ENCODE results near the gene AMTN. TPM values are rescaled to one million over a fixed set of nuclear protein-coding genes. Genes with fewer than 3 reads are reported as not detected.
"Not testable (repeated sequence)": the region's sequence is repeated elsewhere in the genome, so short reads cannot be mapped to it uniquely, and the experiment has no call there.

AMTN gene, protein sequence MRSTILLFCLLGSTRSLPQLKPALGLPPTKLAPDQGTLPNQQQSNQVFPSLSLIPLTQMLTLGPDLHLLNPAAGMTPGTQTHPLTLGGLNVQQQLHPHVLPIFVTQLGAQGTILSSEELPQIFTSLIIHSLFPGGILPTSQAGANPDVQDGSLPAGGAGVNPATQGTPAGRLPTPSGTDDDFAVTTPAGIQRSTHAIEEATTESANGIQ
- not detected for polyA plus RNA-seq (2013)

DNA sequence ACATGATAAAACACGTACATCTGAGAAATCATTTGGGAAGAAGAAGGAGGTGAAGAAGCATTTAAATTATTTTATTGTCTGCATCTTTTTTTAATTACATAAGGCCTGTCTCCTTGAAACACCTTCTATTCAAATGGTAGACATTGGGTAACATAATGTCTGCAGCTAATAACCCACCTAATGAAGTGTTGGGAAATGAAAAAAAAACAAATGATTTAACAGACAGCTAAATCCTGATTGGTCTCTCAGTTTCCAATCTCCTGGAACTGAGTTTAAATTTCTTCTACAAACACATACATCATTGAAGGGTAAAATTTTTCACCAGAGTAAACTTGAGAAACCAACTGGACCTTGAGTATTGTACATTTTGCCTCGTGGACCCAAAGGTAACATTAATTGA is at the start of gene AMTN:
Gene AMTN, plus strand, starts transcription at position 301 of the 400 bp plus-strand sequence. CDS start 209 bp downstream, outside the sequence.
- Histone ChIP-seq H3K27ac (ENCODE audit: insufficient read depth in 1 of 2, low read depth in 1 of 2, low read length in 2 of 2, poor library complexity in 1 of 2, severe bottlenecking in 2 of 2) (no peak within 1 kb of the TSS), H3K9me3 (ENCODE audit: control extremely low read depth in 1 of 5, control insufficient read depth in 4 of 5, insufficient read depth in 2 of 5, low read depth in 1 of 5, low read length in 4 of 5) (no peaks in the 10 kb centered on the region), H3K36me3 (ENCODE audit: control insufficient read depth in 4 of 4, insufficient read depth in 4 of 4, low read length in 3 of 4) (no peaks in the 10 kb centered on the region), H3K27me3 (replicated peaks in 2 of 5; ENCODE audit: control insufficient read depth in 4 of 5, insufficient read depth in 5 of 5, low read length in 4 of 5) (peaks cover 0 to 2% (median 0%) of the 10 kb centered on the region in 5 experiments), H3K4me3 (ENCODE audit: control insufficient read depth in 1 of 7, extremely low read depth in 1 of 7, insufficient read depth in 4 of 7, low read depth in 2 of 7, low read length in 6 of 7) (no peak within 1 kb of the TSS), H3K4me1 (ENCODE audit: control extremely low read depth in 1 of 4, control insufficient read depth in 4 of 4, insufficient read depth in 4 of 4, low read length in 3 of 4) (no peaks in the 10 kb centered on the region)
- WGBS (ENCODE audit: insufficient coverage) = no CpG with 5 or more reads among the region's 2 CpGs
- DNase-seq = no peak
- CTCF ChIA-PET = no interaction called here
- POLR2A ChIA-PET = no interaction called here

DNA sequence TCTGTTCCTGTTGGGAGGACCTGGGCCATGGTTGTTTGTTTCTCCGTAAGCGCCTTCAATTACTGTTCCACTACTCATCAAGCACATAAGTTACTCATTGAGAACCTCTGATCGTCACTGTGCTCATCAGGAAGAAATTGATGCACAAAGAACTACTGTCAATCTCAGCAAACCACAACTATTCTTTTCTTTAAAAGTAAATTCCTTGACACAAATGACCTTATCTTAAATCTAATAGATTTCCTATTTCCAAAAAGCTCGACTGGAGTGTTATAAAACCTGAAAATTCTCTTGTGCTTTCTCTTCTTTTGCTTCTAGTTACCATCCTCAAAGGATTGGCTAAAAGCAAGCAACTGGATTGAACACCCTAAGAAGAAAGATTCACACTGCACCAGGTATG is 46.5 kb upstream of the AMTN start, which contains the start of gene MUC7:
Gene MUC7, plus strand, starts transcription at position 301 of the 400 bp plus-strand sequence. CDS start 1,825 bp downstream, outside the sequence.
- Histone ChIP-seq H3K27ac (ENCODE audit: insufficient read depth in 1 of 2, low read depth in 1 of 2, low read length in 2 of 2, poor library complexity in 1 of 2, severe bottlenecking in 2 of 2) (no peak within 1 kb of the TSS), H3K9me3 (ENCODE audit: control extremely low read depth in 1 of 5, control insufficient read depth in 4 of 5, insufficient read depth in 2 of 5, low read depth in 1 of 5, low read length in 4 of 5) (no peaks in the 10 kb centered on the region), H3K4me3 (ENCODE audit: control insufficient read depth in 1 of 7, extremely low read depth in 1 of 7, insufficient read depth in 4 of 7, low read depth in 2 of 7, low read length in 6 of 7) (no peak within 1 kb of the TSS), H3K36me3 (ENCODE audit: control insufficient read depth in 4 of 4, insufficient read depth in 4 of 4, low read length in 3 of 4) (no peaks in the 10 kb centered on the region), H3K27me3 (replicated peaks in 2 of 5; ENCODE audit: control insufficient read depth in 4 of 5, insufficient read depth in 5 of 5, low read length in 4 of 5) (no peaks in the 10 kb centered on the region), H3K4me1 (ENCODE audit: control extremely low read depth in 1 of 4, control insufficient read depth in 4 of 4, insufficient read depth in 4 of 4, low read length in 3 of 4) (no peaks in the 10 kb centered on the region)
- POLR2A ChIA-PET = no interaction called here
- 83% methylated on average over 3 of the region's 4 CpGs for WGBS (ENCODE audit: insufficient coverage)
- DNase-seq = no peak
- CTCF ChIA-PET = no interaction called here

DNA sequence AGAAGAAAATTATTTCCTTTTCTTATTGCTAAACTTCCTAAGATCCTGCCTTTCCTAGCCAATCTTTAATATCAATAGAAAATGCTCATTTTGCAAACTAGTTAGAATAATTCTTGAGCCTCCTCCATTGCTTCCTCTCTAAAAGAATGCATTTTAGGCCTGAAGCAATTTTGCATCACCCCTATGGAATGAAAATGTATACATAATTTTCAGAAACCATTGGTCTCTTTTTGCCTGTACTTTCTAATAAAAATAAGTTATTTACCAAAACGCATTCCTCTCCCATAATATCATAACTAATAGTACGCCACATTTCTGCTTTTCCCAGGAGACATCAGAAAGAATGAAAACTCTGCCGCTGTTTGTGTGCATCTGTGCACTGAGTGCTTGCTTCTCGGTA is 44.7 kb upstream of the AMTN start:
- H3K4me1 ChIP-seq (ENCODE audit: control extremely low read depth in 1 of 4, control insufficient read depth in 4 of 4, insufficient read depth in 4 of 4, low read length in 3 of 4) = no peaks in the 10 kb centered on the region
- no peaks in the 10 kb centered on the region for H3K36me3 ChIP-seq (ENCODE audit: control insufficient read depth in 4 of 4, insufficient read depth in 4 of 4, low read length in 3 of 4)
- H3K27me3 ChIP-seq (replicated peaks in 2 of 5; ENCODE audit: control insufficient read depth in 4 of 5, insufficient read depth in 5 of 5, low read length in 4 of 5) = no peaks in the 10 kb centered on the region
- WGBS (ENCODE audit: insufficient coverage) = 100% methylated on average over 2 of the region's 4 CpGs
- H3K9me3 ChIP-seq (ENCODE audit: control extremely low read depth in 1 of 5, control insufficient read depth in 4 of 5, insufficient read depth in 2 of 5, low read depth in 1 of 5, low read length in 4 of 5) = no peaks in the 10 kb centered on the region
- H3K4me3 ChIP-seq (ENCODE audit: control insufficient read depth in 1 of 7, extremely low read depth in 1 of 7, insufficient read depth in 4 of 7, low read depth in 2 of 7, low read length in 6 of 7) = no peak overlapping the region
- DNase-seq = no peak
- ChIA-PET POLR2A (no interaction called here), CTCF (no interaction called here)
- H3K27ac ChIP-seq (ENCODE audit: insufficient read depth in 1 of 2, low read depth in 1 of 2, low read length in 2 of 2, poor library complexity in 1 of 2, severe bottlenecking in 2 of 2) = no peak overlapping the region

DNA sequence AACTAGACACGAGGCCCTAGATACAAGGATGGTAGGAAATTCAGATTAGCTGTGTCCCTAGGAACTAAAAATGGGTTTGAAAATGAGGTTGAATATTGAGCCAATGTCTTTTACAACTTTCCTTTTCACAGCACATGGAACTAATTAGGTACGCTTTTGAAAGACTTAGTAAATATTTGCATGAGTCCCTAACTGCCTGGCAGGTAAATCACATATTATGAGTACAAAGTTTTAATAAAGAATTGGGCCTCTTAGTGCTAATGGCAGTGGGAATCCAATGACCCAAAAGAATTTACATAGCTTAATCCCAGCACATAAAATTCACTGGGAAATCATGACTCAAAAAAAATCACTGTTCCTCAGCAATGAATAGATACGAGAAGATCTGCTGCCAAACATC is 29.6 kb upstream of the AMTN start:
- no peak overlapping the region for H3K27ac ChIP-seq (ENCODE audit: insufficient read depth in 1 of 2, low read depth in 1 of 2, low read length in 2 of 2, poor library complexity in 1 of 2, severe bottlenecking in 2 of 2)
- CTCF ChIA-PET = no interaction called here
- no peaks in the 10 kb centered on the region for H3K36me3 ChIP-seq (ENCODE audit: control insufficient read depth in 4 of 4, insufficient read depth in 4 of 4, low read length in 3 of 4)
- H3K9me3 ChIP-seq (ENCODE audit: control extremely low read depth in 1 of 5, control insufficient read depth in 4 of 5, insufficient read depth in 2 of 5, low read depth in 1 of 5, low read length in 4 of 5) = no peaks in the 10 kb centered on the region
- no peak for DNase-seq
- WGBS (ENCODE audit: insufficient coverage) = 100% methylated on average over 1 of the region's 3 CpGs
- POLR2A ChIA-PET = no interaction called here
- H3K27me3 ChIP-seq (replicated peaks in 2 of 5; ENCODE audit: control insufficient read depth in 4 of 5, insufficient read depth in 5 of 5, low read length in 4 of 5) = no peaks in the 10 kb centered on the region
- H3K4me3 ChIP-seq (ENCODE audit: control insufficient read depth in 1 of 7, extremely low read depth in 1 of 7, insufficient read depth in 4 of 7, low read depth in 2 of 7, low read length in 6 of 7) = no peak overlapping the region
- H3K4me1 ChIP-seq (ENCODE audit: control extremely low read depth in 1 of 4, control insufficient read depth in 4 of 4, insufficient read depth in 4 of 4, low read length in 3 of 4) = no peaks in the 10 kb centered on the region

DNA sequence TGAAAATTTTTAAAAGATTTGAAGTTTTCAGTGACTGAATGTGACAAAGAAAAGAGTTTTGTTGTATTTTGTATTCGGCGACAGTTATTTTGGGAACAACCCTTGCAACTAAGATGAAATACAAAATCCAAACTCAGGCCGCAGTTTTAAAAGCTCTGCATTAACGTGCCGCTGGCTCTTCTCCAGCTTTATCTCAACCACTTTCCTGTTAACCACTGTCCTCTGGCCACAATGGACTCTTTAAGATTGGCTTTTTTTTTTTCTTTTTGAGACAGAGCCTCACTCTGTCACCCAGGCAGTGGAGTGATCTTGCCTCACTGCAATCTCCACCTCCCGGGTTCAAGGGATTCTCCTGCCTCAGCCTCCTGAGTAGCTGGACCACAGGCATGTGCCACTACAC is 22.1 kb upstream of the AMTN start:
- Histone ChIP-seq H3K9me3 (ENCODE audit: control extremely low read depth in 1 of 5, control insufficient read depth in 4 of 5, insufficient read depth in 2 of 5, low read depth in 1 of 5, low read length in 4 of 5) (no peaks in the 10 kb centered on the region), H3K36me3 (ENCODE audit: control insufficient read depth in 4 of 4, insufficient read depth in 4 of 4, low read length in 3 of 4) (no peaks in the 10 kb centered on the region), H3K27me3 (replicated peaks in 2 of 5; ENCODE audit: control insufficient read depth in 4 of 5, insufficient read depth in 5 of 5, low read length in 4 of 5) (no peaks in the 10 kb centered on the region), H3K4me3 (ENCODE audit: control insufficient read depth in 1 of 7, extremely low read depth in 1 of 7, insufficient read depth in 4 of 7, low read depth in 2 of 7, low read length in 6 of 7) (no peak overlapping the region), H3K4me1 (ENCODE audit: control extremely low read depth in 1 of 4, control insufficient read depth in 4 of 4, insufficient read depth in 4 of 4, low read length in 3 of 4) (no peaks in the 10 kb centered on the region), H3K27ac (ENCODE audit: insufficient read depth in 1 of 2, low read depth in 1 of 2, low read length in 2 of 2, poor library complexity in 1 of 2, severe bottlenecking in 2 of 2) (no peak overlapping the region)
- POLR2A ChIA-PET = no interaction called here
- WGBS (ENCODE audit: insufficient coverage) = 88% methylated on average over 5 of the region's 6 CpGs
- CTCF ChIA-PET = no interaction called here
- DNase-seq = no peak

DNA sequence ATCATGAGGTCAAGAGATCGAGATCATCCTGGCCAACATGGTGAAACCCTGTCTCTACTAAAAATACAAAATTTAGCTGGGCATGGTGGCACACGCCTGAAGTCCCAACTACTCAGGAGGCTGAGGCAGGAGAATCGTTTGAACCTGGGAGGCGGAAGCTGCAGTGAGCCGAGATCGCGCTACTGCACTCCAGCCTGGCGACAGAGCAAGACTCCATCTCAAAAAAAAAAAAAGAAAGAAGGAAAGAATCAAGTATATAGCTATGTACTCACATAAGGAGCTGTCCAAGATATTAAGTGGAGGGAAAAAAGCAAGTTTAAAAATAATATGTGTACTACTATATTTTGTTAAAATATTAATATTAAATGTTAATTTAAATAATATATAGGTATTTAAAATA is 16.5 kb upstream of the AMTN start:
- H3K27me3 ChIP-seq (replicated peaks in 2 of 5; ENCODE audit: control insufficient read depth in 4 of 5, insufficient read depth in 5 of 5, low read length in 4 of 5); H3K9me3 ChIP-seq (ENCODE audit: control extremely low read depth in 1 of 5, control insufficient read depth in 4 of 5, insufficient read depth in 2 of 5, low read depth in 1 of 5, low read length in 4 of 5); H3K36me3 ChIP-seq (ENCODE audit: control insufficient read depth in 4 of 4, insufficient read depth in 4 of 4, low read length in 3 of 4); H3K4me1 ChIP-seq (ENCODE audit: control extremely low read depth in 1 of 4, control insufficient read depth in 4 of 4, insufficient read depth in 4 of 4, low read length in 3 of 4); DNase-seq; H3K4me3 ChIP-seq (ENCODE audit: control insufficient read depth in 1 of 7, extremely low read depth in 1 of 7, insufficient read depth in 4 of 7, low read depth in 2 of 7, low read length in 6 of 7); POLR2A ChIA-PET; H3K27ac ChIP-seq (ENCODE audit: insufficient read depth in 1 of 2, low read depth in 1 of 2, low read length in 2 of 2, poor library complexity in 1 of 2, severe bottlenecking in 2 of 2): not testable (repeated sequence)
- 100% methylated on average over 1 of the region's 8 CpGs for WGBS (ENCODE audit: insufficient coverage)
- CTCF ChIA-PET = interaction anchor here (1.2 kb wide), 1 partner anchor 9 kb away, joined by 3 read pairs; no protein-coding TSS in a partner anchor

DNA sequence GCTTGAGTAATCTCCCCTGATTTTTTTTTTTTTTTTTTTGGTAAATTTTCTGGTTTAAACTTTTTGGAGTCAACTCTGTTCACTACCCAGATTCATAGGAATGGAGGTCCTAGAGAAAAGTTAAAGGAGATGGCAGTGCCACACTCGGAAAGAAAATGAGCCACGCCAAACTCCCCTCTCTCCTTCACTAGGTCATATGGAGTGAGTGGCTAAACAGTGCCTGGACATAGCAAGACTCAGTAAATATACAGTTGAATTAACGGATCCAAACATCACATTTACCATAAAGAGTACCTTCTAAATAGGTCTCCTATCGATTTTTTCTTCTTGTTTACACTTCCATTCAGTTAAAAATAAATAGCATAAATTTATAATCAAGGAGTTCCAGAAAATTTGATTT is 13.6 kb upstream of the AMTN start:
- 33% methylated on average over 1 of the region's 4 CpGs for WGBS (ENCODE audit: insufficient coverage)
- no peak overlapping the region for H3K27ac ChIP-seq (ENCODE audit: insufficient read depth in 1 of 2, low read depth in 1 of 2, low read length in 2 of 2, poor library complexity in 1 of 2, severe bottlenecking in 2 of 2)
- no peaks in the 10 kb centered on the region for H3K36me3 ChIP-seq (ENCODE audit: control insufficient read depth in 4 of 4, insufficient read depth in 4 of 4, low read length in 3 of 4)
- ChIA-PET CTCF (no interaction called here), POLR2A (no interaction called here)
- no peaks in the 10 kb centered on the region for H3K9me3 ChIP-seq (ENCODE audit: control extremely low read depth in 1 of 5, control insufficient read depth in 4 of 5, insufficient read depth in 2 of 5, low read depth in 1 of 5, low read length in 4 of 5)
- H3K4me3 ChIP-seq (ENCODE audit: control insufficient read depth in 1 of 7, extremely low read depth in 1 of 7, insufficient read depth in 4 of 7, low read depth in 2 of 7, low read length in 6 of 7) = no peak overlapping the region
- peaks cover 0 to 3% (median 0%) of the 10 kb centered on the region in 5 experiments for H3K27me3 ChIP-seq (replicated peaks in 2 of 5; ENCODE audit: control insufficient read depth in 4 of 5, insufficient read depth in 5 of 5, low read length in 4 of 5)
- no peak for DNase-seq
- H3K4me1 ChIP-seq (ENCODE audit: control extremely low read depth in 1 of 4, control insufficient read depth in 4 of 4, insufficient read depth in 4 of 4, low read length in 3 of 4) = no peaks in the 10 kb centered on the region
